ENCODE measurements around the gene NOP14. TPM values are rescaled to one million over a fixed set of nuclear protein-coding genes. Genes with fewer than 3 reads are reported as not detected.

Gene NOP14
- total RNA-seq (10 to 100 TPM; 11.7 to 68.7 (median 18.7) TPM), polyA plus RNA-seq (10 to 100 TPM; 12.7 to 18.6 (median 17.6) TPM)
- long read RNA-seq, donor 1, result 0 reads
- long read RNA-seq, donor 2, partial matches to known transcripts, result 0 of 1 reads
- long read RNA-seq, donor 2, other reads (novel, unspliced or antisense), result 0 of 1 reads
- long read RNA-seq, donor 3, result 0 reads
- long read RNA-seq, donor 4, result 0 reads
- long read RNA-seq, donor 5, result 0 reads
- long read RNA-seq, donor 6, result 0 reads
- long read RNA-seq, donor 7, partial matches to known transcripts, result 0 of 1 reads
- long read RNA-seq, donor 7, other reads (novel, unspliced or antisense), result 0 of 1 reads
- long read RNA-seq, donor 8, result 0 reads
- long read RNA-seq, donor 9, partial matches to known transcripts, result 0 of 1 reads
- long read RNA-seq, donor 9, other reads (novel, unspliced or antisense), result 0 of 1 reads
- long read RNA-seq, donor 10, result 0 reads

DNA sequence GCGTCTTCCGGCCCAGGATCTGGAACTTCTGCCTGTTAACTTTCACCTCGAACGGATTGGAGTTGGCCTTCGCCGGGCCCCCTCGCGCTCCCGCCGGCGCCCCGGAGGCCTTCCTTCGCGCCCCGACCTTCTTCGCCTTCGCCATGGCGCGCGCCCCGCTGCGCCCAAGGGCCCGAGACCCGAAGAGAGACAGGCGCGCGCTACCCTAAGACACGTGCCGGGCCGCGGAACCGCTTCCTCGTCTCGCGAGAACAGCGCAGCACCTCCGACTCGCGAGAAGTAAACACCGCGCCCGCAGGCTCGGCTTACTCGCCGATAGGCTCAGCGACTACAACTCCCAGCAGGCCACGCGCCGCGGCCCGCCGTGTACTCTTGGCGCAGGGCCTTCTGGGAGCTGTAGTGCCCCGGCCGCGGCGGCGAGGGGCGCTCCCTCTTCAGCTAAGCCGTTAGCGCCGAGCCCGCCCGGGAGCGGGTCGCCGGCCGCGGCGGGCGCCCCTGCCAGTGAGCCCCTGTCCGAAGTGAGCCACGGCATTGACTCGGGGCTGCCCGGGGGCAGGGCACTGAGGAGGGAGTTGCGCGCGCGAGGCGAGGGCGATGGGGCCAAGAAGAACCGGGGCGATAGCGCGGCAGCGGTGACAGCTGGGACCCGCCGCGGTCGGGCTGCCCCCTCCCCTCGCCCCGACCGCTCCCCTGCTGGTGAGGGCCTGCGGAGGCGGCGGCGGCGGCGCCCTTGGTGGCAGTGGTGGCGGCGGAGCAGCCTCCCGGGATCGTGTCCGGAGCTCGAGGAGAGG lies at the start of gene NOP14, which contains the start of gene GRK4:
Gene NOP14 (minus strand): TSS at position 232 of the 791 bp plus-strand sequence. CDS start 87 bp downstream, at position 145.
Gene GRK4 (plus strand): TSS at position 397 of the 791 bp plus-strand sequence. CDS start 500 bp downstream, outside the sequence.
- intact Hi-C loops (cut with DNase I; ENCODE audit: low total_unique reads), result no loop called here
- Histone ChIP-seq H3K4me3 (peak within 1 kb of the TSS; percentile 84 to 98 (median 90)), H3K27ac (peak within 1 kb of the TSS; percentile 83 to 90 (median 89)), H3K36me3 (peaks cover 0 to 6% (median 3%) of the 10 kb centered on the region in 4 donors), H3K4me1 (peaks cover 21 to 51% (median 35%) of the 10 kb centered on the region in 4 donors), H3K27me3 (no peaks in the 10 kb centered on the region), H3K9me3 (no peaks in the 10 kb centered on the region)
- TF ChIP-seq CTCF (IDR thresholded peaks at IDR 0.05) (peak in 3 of 7 experiments; percentile 27 to 51 (median 39)), POLR2AphosphoS5 (IDR thresholded peaks at IDR 0.05) (peak; percentile 70 to 95 (median 90)), POLR2A (IDR thresholded peaks at IDR 0.05) (no peak)
- WGBS, 5 donors, result 0% methylated on average over 40 to 105 of the region's 105 CpGs
- peak; percentile 99 to 100 for DNase-seq

GRCh38 chr4:3011456-3012220 lies 48.4 kb upstream of the NOP14 start:
- TF ChIP-seq EP300 (IDR thresholded peaks at IDR 0.05), result no peak
- TF ChIP-seq POLR2A (IDR thresholded peaks at IDR 0.05), result no peak
- TF ChIP-seq CTCF (IDR thresholded peaks at IDR 0.05), result no peak
- TF ChIP-seq POLR2AphosphoS5 (IDR thresholded peaks at IDR 0.05), result no peak
- H3K36me3 ChIP-seq, result no peaks in the 10 kb centered on the region
- H3K9me3 ChIP-seq, result no peaks in the 10 kb centered on the region
- H3K4me1 ChIP-seq, result peaks cover 18 to 30% (median 27%) of the 10 kb centered on the region in 4 donors
- DNase-seq, result peak in 1 of 2 donors; percentile 21
- H3K27ac ChIP-seq, result peak overlapping the region; percentile 34 to 76 (median 54)
- 46 to 76% (median 68%) methylated on average over 17 of the region's 17 CpGs for WGBS, 5 donors
- H3K27me3 ChIP-seq, result no peaks in the 10 kb centered on the region
- no peak overlapping the region for H3K4me3 ChIP-seq
- intact Hi-C loops (cut with DNase I; ENCODE audit: low total_unique reads), result no loop called here

DNA sequence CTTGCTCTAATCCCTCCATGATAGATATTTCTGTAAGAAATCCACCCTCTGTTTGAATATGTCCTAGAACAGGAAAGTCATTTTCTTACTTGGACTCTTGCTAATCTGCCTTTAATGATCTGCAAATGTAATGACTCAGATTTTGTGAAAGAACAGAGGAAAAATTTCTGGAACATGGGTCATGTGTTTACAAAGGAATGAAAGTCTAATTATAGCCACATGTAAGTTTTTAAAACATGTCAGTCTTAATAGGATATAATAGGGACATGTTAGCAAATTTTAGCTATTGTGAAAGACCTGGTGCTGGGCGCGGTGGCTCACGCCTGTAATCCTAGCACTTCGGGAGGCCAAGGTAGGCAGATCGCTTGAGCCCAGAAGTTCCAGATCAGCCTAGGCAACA lies 47.8 kb upstream of the NOP14 start:
- Histone ChIP-seq H3K4me3 (no peak overlapping the region), H3K4me1 (peaks cover 18 to 30% (median 27%) of the 10 kb centered on the region in 4 donors), H3K27me3 (no peaks in the 10 kb centered on the region), H3K36me3 (no peaks in the 10 kb centered on the region), H3K9me3 (no peaks in the 10 kb centered on the region), H3K27ac (peak overlapping the region; percentile 34 to 76 (median 63))
- DNase-seq, result peak in 1 of 2 donors; percentile 45
- TF ChIP-seq EP300 (IDR thresholded peaks at IDR 0.05) (no peak), CTCF (IDR thresholded peaks at IDR 0.05) (no peak), POLR2A (IDR thresholded peaks at IDR 0.05) (no peak), POLR2AphosphoS5 (IDR thresholded peaks at IDR 0.05) (no peak)
- 50 to 59% (median 55%) methylated on average over 5 of the region's 5 CpGs for WGBS, 5 donors
- intact Hi-C loops (cut with DNase I; ENCODE audit: low total_unique reads), result no loop called here

Data from stomach (tissue), 19 donors.